Left lung (tissue), 10 donors: Measurements from ENCODE around the gene PTPRT. TPM values are rescaled to one million over a fixed set of nuclear protein-coding genes. Genes with fewer than 3 reads are reported as not detected.

Experiments
- ATAC-seq: fragments of 200-7000 bp; cut with Tn5 transposase; one replicate; pipeline ENCODE4 v1.9.1; 2020; ENCODE audit warnings: moderate library complexity
- DNase-seq, 4 donors: peaks; one replicate each; pipeline ENCODE4 v3.0.0-alpha.2; 2013 to 2020
- H3K27ac ChIP-seq, 2 donors: fragments of 200-600 bp; sonication (generic) in 1 of 2; one replicate each; pipeline versions ENCODE4 v1.5.0 to v1.8.0; 2020 to 2021
- H3K27me3 ChIP-seq, 2 donors: fragments of 200-600 bp; sonication (generic) in 1 of 2; one replicate each; pipeline versions ENCODE4 v1.5.0 to v1.8.0; 2020 to 2021
- H3K36me3 ChIP-seq, 2 donors: fragments of 200-600 bp; sonication (generic) in 1 of 2; one replicate each; pipeline versions ENCODE4 v1.5.0 to v1.8.0; 2020 to 2021
- H3K4me1 ChIP-seq, 2 donors: fragments of 200-600 bp; one replicate each; pipeline ENCODE4 v1.8.0; 2021
- H3K4me3 ChIP-seq, 2 donors: fragments of 200-600 bp; sonication (generic) in 1 of 2; one replicate each; pipeline versions ENCODE4 v1.5.0 to v1.8.0; 2020 to 2021; ENCODE audit warnings: mild to moderate bottlenecking in 1 of 2
- H3K9me3 ChIP-seq, 2 donors: fragments of 200-600 bp; sonication (generic) in 1 of 2; one replicate each; pipeline versions ENCODE4 v1.5.0 to v1.8.0; 2020 to 2021
- CTCF ChIP-seq, 2 donors: fragments of 200-600 bp; sonication (generic) in 1 of 2; IDR thresholded peaks; one replicate each; pipeline versions ENCODE4 v1.5.0 to v1.8.0; 2021; ENCODE audit warnings: antibody characterized with exemption in 2 of 2
- intact Hi-C, 2 donors: fragments of 100-400 bp; cut with DNase I; formaldehyde crosslinking; loops; one replicate each; pipeline versions ENCODE4 v1.11.2 to v1.14.2; 2022
- polyA plus RNA-seq, 6 donors: library from polyadenylated mRNA; unstranded; fragments of 120-200 nt; gene quantifications; one replicate each; pipeline ENCODE4 v1.2.1, GENCODE V29; 2013; ENCODE audit not compliant: insufficient read length in 6 of 6
- total RNA-seq, 2 donors: library from RNA; stranded (reverse); fragmentation: NEBNext Ultra II Directional; extraction: Animal tissue kit (Norgen Biotek cat#: 25700); gene quantifications; one replicate each; pipeline ENCODE4 v1.2.1, GENCODE V29; 2021
- donor health status: DM: no; HTN: yes; CAD: no.
- donor health status: DM: no; HTN: no; CAD: no.

PTPRT gene
- total and polyA plus RNA-seq, 8 donors: 0.15 to 2.9 (median 1.4) TPM

DNA sequence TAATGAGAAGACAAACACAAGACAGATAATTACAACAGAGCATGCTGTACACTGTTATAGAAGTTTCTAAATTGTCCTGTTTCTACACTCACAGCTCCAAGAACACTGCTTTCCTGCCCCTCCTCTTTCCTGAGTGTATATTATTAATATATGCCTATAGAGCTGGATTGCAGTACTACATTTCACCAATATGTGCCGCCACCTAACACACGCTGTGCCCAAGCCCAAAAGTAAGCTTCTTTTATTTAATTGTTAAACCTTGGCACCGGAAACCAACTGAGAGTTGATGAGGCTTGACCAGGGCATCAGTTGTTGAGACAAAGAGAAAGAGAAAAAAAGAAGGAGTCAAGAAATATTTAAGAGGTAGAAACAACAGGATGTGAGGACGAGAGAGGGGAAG lies 16.0 kb upstream of the PTPRT start:
- ATAC-seq: no peak
- no peaks in the 10 kb centered on the region for H3K36me3 ChIP-seq
- DNase-seq: no peak
- intact Hi-C loops: no loop called here
- H3K27me3 ChIP-seq: no peaks in the 10 kb centered on the region
- no peak overlapping the region for H3K27ac ChIP-seq
- no peak for TF ChIP-seq CTCF (IDR thresholded peaks at IDR 0.05)
- H3K4me3 ChIP-seq: no peak overlapping the region
- H3K4me1 ChIP-seq: no peaks in the 10 kb centered on the region
- peaks cover 0 to 4% of the 10 kb centered on the region in 2 donors for H3K9me3 ChIP-seq

DNA sequence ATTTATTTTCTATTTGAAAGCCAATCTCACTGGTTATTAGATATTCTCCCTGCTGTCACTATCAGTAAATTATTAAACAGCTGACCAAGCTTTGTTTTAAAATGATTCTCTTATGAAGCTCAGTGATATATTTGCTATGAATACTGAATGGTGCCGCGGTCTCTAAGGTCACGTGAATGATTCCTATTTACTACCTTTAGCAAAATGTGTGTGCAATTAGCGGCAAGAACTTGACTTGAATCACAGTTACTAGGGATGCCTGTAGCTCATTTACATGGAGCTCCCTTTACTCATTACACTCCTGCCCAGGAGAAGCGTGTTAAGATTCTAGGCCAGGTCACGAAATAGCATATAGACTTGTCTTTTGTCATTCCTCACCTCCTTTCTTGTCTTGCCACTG lies 12.4 kb upstream of the PTPRT start:
- Histone ChIP-seq H3K27me3 (no peaks in the 10 kb centered on the region), H3K4me3 (no peak overlapping the region), H3K27ac (no peak overlapping the region), H3K4me1 (no peaks in the 10 kb centered on the region), H3K9me3 (peaks cover 0 to 4% of the 10 kb centered on the region in 2 donors), H3K36me3 (no peaks in the 10 kb centered on the region)
- DNase-seq: no peak
- no peak for ATAC-seq
- TF ChIP-seq CTCF (IDR thresholded peaks at IDR 0.05): no peak
- intact Hi-C loops: no loop called here

DNA sequence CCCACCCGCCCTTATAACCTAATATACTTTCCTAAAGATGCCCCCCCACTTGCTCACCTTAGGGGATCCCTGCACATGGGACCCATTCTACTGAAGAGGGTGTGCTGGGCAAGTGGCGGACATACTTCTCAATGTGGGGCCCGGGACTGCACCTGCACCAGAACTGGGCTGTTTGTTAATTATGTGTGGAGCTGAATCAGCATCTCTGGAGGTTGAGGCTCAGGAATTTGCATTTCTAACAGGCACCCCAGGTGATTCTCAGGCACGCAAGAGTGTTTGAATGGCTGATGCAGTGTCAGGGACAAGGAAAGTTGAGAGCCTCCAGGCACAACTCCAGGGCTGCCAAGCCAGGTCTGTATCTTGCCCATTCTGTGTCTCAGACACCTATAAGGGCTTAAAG lies 8.9 kb upstream of the PTPRT start:
- no peak for ATAC-seq
- Histone ChIP-seq H3K27ac (no peak overlapping the region), H3K27me3 (no peaks in the 10 kb centered on the region), H3K4me1 (no peaks in the 10 kb centered on the region), H3K4me3 (no peak overlapping the region), H3K36me3 (no peaks in the 10 kb centered on the region), H3K9me3 (no peaks in the 10 kb centered on the region)
- no peak for DNase-seq
- intact Hi-C loops: no loop called here
- TF ChIP-seq CTCF (IDR thresholded peaks at IDR 0.05): no peak

GRCh38 chr20:43196243-43196642 lies 6.5 kb upstream of the PTPRT start:
- Histone ChIP-seq H3K4me1 (no peaks in the 10 kb centered on the region), H3K27me3 (peaks cover 0 to 14% of the 10 kb centered on the region in 2 donors), H3K9me3 (no peaks in the 10 kb centered on the region), H3K36me3 (no peaks in the 10 kb centered on the region), H3K27ac (no peak overlapping the region), H3K4me3 (no peak overlapping the region)
- ATAC-seq (no peak), DNase-seq (no peak)
- no peak for TF ChIP-seq CTCF (IDR thresholded peaks at IDR 0.05)
- intact Hi-C loops: no loop called here

- intact Hi-C loops: no loop called here
- DNase-seq (peak in 1 of 4 donors; percentile 77), ATAC-seq (no peak)
- Histone ChIP-seq H3K4me1 (no peaks in the 10 kb centered on the region), H3K9me3 (no peaks in the 10 kb centered on the region), H3K27me3 (peaks cover 17 to 34% of the 10 kb centered on the region in 2 donors), H3K27ac (no peak overlapping the region), H3K36me3 (no peaks in the 10 kb centered on the region), H3K4me3 (no peak overlapping the region)
- no peak for TF ChIP-seq CTCF (IDR thresholded peaks at IDR 0.05)
Observed at GRCh38 chr20:43194137-43194536, 4.4 kb upstream of the PTPRT start.
